IMR-90 (cell line): ENCODE data around the gene RAB3A. TPM values are rescaled to one million over a fixed set of nuclear protein-coding genes. Genes with fewer than 3 reads are reported as not detected.

Experiments
- ATAC-seq: fragments of 200-7000 bp; cut with Tn5 transposase; 2 replicates; pipeline ENCODE4 v1.9.1; 2020; ENCODE audit warnings: low read depth, mild to moderate bottlenecking, moderate library complexity
- BruUV-seq: library from RNA; stranded (reverse); fragments of 400-500 nt; replicated peaks from 2 replicates; lab custom pipeline; 2021; lab: Mats Ljungman, UMichigan
- CTCF ChIA-PET: fragments of 300-600 bp; formaldehyde crosslinking; extraction: SDS; loops from one replicate; lab custom pipeline; 2021; ENCODE audit warnings: antibody characterized with exemption; lab: Yijun Ruan, JAX
- POLR2A ChIA-PET: fragments of 300-600 bp; sonication (Branson Sonifier 250); formaldehyde crosslinking; loops from one replicate; lab custom pipeline; 2022; ENCODE audit warnings: antibody characterized with exemption; ENCODE audit not compliant: unreplicated experiment; lab: Charles Lee
- DNase-seq: peaks from one replicate; pipeline ENCODE4 v3.0.0; 2013
- H2AFZ ChIP-seq: replicated peaks from 2 replicates; pipeline ENCODE3; 2013; ENCODE audit warnings: low read length, mild to moderate bottlenecking; ENCODE audit not compliant: poor library complexity
- H2AK5ac ChIP-seq: 2 replicates; pipeline ENCODE4 v1.6.1; 2013; ENCODE audit warnings: low read depth, low read length, inconsistent platforms
- H2AK9ac ChIP-seq: replicated peaks from 2 replicates; pipeline ENCODE3; 2013; ENCODE audit warnings: mild to moderate bottlenecking, low read depth, low read length, moderate library complexity; ENCODE audit not compliant: poor library complexity
- H2BK120ac ChIP-seq: 2 replicates; pipeline ENCODE4 v1.6.1; 2013; ENCODE audit warnings: low read depth, low read length, inconsistent platforms
- H2BK15ac ChIP-seq: 3 replicates; pipeline ENCODE4 v1.6.1; 2013; ENCODE audit warnings: low read depth, low read length, inconsistent platforms
- H2BK20ac ChIP-seq: 2 replicates; pipeline ENCODE4 v1.6.1; 2013; ENCODE audit warnings: low read depth, mild to moderate bottlenecking, inconsistent platforms, low read length, moderate library complexity
- H2BK5ac ChIP-seq: 2 replicates; pipeline ENCODE4 v1.6.1; 2013; ENCODE audit warnings: mild to moderate bottlenecking, low read depth, low read length, inconsistent platforms; ENCODE audit not compliant: poor library complexity, severe bottlenecking
- H3K14ac ChIP-seq: replicated peaks from 2 replicates; pipeline ENCODE4 v1.6.1; 2013; ENCODE audit warnings: low read depth, low read length, inconsistent platforms
- H3K18ac ChIP-seq: 2 replicates; pipeline ENCODE4 v1.6.1; 2013; ENCODE audit warnings: low read depth, low read length, control low read depth
- H3K23ac ChIP-seq: 2 replicates; pipeline ENCODE4 v1.6.1; 2013; ENCODE audit warnings: low read depth, low read length, inconsistent platforms
- H3K27ac ChIP-seq: 2 replicates; pipeline ENCODE4 v1.5.1; 2013; ENCODE audit warnings: mild to moderate bottlenecking, control low read depth, low read length; ENCODE audit not compliant: insufficient read depth
- H3K27me3 ChIP-seq: 2 replicates; pipeline ENCODE4 v1.6.1; 2013; ENCODE audit warnings: low read length; ENCODE audit not compliant: control insufficient read depth, insufficient read depth
- H3K36me3 ChIP-seq: 2 replicates; pipeline ENCODE4 v1.6.1; 2013; ENCODE audit warnings: low read length, mixed read lengths; ENCODE audit not compliant: control insufficient read depth, insufficient read depth
- H3K4ac ChIP-seq: 2 replicates; pipeline ENCODE4 v1.6.1; 2013; ENCODE audit warnings: low read depth, low read length, inconsistent platforms
- H3K4me1 ChIP-seq: 2 replicates; pipeline ENCODE4 v1.6.1; 2013; ENCODE audit warnings: low read length, mixed read lengths; ENCODE audit not compliant: control insufficient read depth, insufficient read depth
- H3K4me2 ChIP-seq: 2 replicates; pipeline ENCODE4 v1.6.1; 2013; ENCODE audit warnings: low read depth, mild to moderate bottlenecking, control low read depth, low read length, moderate library complexity
- H3K4me3 ChIP-seq: 2 replicates; pipeline ENCODE4 v1.5.1; 2013; ENCODE audit warnings: low read depth, mild to moderate bottlenecking, control low read depth, low read length, moderate library complexity; ENCODE audit not compliant: insufficient read depth
- H3K56ac ChIP-seq: 2 replicates; pipeline ENCODE4 v1.6.1; 2013; ENCODE audit warnings: low read length, inconsistent platforms; ENCODE audit not compliant: insufficient read depth; ENCODE audit errors: extremely low read depth
- H3K79me1 ChIP-seq, 2 experiments: 2 replicates each; pipeline ENCODE4 v1.6.1; 2013; ENCODE audit warnings: low read length in 2 of 2, inconsistent platforms in 1 of 2, low read depth in 1 of 2
- H3K9ac ChIP-seq: 2 replicates; pipeline ENCODE4 v1.6.1; 2013; ENCODE audit warnings: low read depth, low read length, control low read depth
- H3K9me1 ChIP-seq: 2 replicates; pipeline ENCODE4 v1.6.1; 2013; ENCODE audit warnings: low read length, inconsistent platforms; ENCODE audit not compliant: insufficient read depth
- H3K9me3 ChIP-seq: 2 replicates; pipeline ENCODE4 v1.6.1; 2013; ENCODE audit warnings: low read length; ENCODE audit not compliant: control insufficient read depth, insufficient read depth
- H4K20me1 ChIP-seq: 2 replicates; pipeline ENCODE4 v1.6.1; 2013; ENCODE audit warnings: low read length, inconsistent platforms; ENCODE audit not compliant: insufficient read depth
- H4K5ac ChIP-seq: 2 replicates; pipeline ENCODE4 v1.6.1; 2013; ENCODE audit warnings: mild to moderate bottlenecking, low read depth, low read length, control low read depth
- H4K8ac ChIP-seq, 2 experiments: 2 replicates each; pipeline ENCODE4 v1.6.1; 2013; ENCODE audit warnings: low read depth in 2 of 2, low read length in 2 of 2, control low read depth in 1 of 2, inconsistent platforms in 1 of 2
- H4K91ac ChIP-seq: 2 replicates; pipeline ENCODE4 v1.6.1; 2013; ENCODE audit warnings: low read depth, low read length, inconsistent platforms; ENCODE audit not compliant: insufficient read depth
- RCOR1 ChIP-seq: IDR thresholded peaks from 2 replicates; pipeline ENCODE4 v1.6.1; 2012; ENCODE audit warnings: mild to moderate bottlenecking, low read length, improper control_type of control experiment; ENCODE audit not compliant: insufficient replicate concordance
- WGBS, 2 experiments: methylation state at CpG; one replicate each; pipeline versions ENCODE4 v1.1.5 to v1.1.7; 2013; ENCODE audit warnings: missing lambda C conversion rate in 2 of 2; ENCODE audit not compliant: insufficient read length in 1 of 2; ENCODE audit errors: extremely low coverage in 2 of 2; 5-methylcytosine and 5-hydroxymethylcytosine counted together
- dilution Hi-C: fragments of 300-500 bp; cut with HindIII; formaldehyde crosslinking; loops from one replicate; pipeline ENCODE4 v1.14.3; 2018; ENCODE audit warnings: low sequenced_read_pairs; ENCODE audit not compliant: unreplicated experiment
- in situ Hi-C: fragments of 300-500 bp; cut with MboI; formaldehyde crosslinking; loops from 3 replicates; pipeline ENCODE4 v1.14.3; 2019; ENCODE audit warnings: low sequenced_read_pairs, inconsistent platforms, mixed read lengths
- intact Hi-C: fragments of 100-400 bp; cut with micrococcal nuclease; formaldehyde crosslinking; loops from 2 replicates; pipeline ENCODE4 v1.10.0; 2022
- polyA plus RNA-seq, 3 experiments: library from polyadenylated mRNA; depleted of rRNA; stranded (reverse); fragments of >200 nt; gene quantifications; 2 replicates each; pipeline ENCODE4 v1.2.3, GENCODE V29; 2012; ENCODE audit warnings: low replicate concordance in 1 of 3
- total RNA-seq: library from RNA; depleted of rRNA; stranded (reverse); fragments of >200 nt; gene quantifications from 2 replicates; pipeline ENCODE4 v1.2.3, GENCODE V29; 2012

Gene RAB3A
- total and polyA plus RNA-seq, 2 of the 4 experiments (the other 2 are of a cell fraction): 3.0 to 13.6 TPM

DNA sequence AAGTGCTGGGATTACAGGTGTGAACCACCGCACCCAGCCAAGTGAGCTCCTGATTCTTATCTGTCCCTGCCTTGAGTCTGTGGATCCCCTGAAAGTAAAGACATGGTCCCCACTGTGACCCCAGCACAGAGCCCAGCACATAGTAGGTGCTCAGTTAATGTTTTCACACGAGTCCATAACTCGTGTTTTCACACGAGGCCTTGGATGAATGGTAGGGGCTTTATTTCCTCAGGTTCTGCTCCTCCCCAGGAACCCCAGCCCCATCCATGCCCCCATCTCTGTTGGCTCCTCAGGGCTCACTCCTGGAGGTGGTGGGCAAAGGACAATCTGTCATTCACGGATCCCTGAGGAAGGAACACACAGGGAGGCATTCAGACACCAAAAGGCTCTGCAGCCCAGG is 46.0 kb upstream of the RAB3A start:
- no peak overlapping the region for H2AK5ac ChIP-seq
- ChIA-PET CTCF (interaction anchor here (1.4 kb wide), 1 partner anchor 58 kb away, joined by 4 read pairs; no protein-coding TSS in a partner anchor), POLR2A (no interaction called here)
- in situ Hi-C loops: loop anchor here (5.0 kb wide), 1 partner anchor 138 kb away; no protein-coding TSS in a partner anchor
- no peak overlapping the region for H3K4me3 ChIP-seq
- no peak overlapping the region for H2BK20ac ChIP-seq
- no peaks in the 10 kb centered on the region for H3K9me1 ChIP-seq
- no peak overlapping the region for H3K56ac ChIP-seq
- H3K18ac ChIP-seq: no peak overlapping the region
- ATAC-seq (no peak), DNase-seq (no peak)
- peaks cover 15% of the 10 kb centered on the region for H3K27me3 ChIP-seq
- 71% methylated on average over 1 of the region's 5 CpGs; no CpG with 5 or more reads in 1 of the 2 experiments for WGBS, 2 experiments
- H4K20me1 ChIP-seq: no peaks in the 10 kb centered on the region
- H2AFZ ChIP-seq: no peak overlapping the region
- no peak overlapping the region for H4K8ac ChIP-seq
- no peak overlapping the region for H2BK15ac ChIP-seq
- no peaks in the 10 kb centered on the region for H3K79me1 ChIP-seq
- no peak overlapping the region for H3K27ac ChIP-seq
- H4K91ac ChIP-seq: no peak overlapping the region
- no peaks in the 10 kb centered on the region for H3K36me3 ChIP-seq
- H3K9me3 ChIP-seq: no peaks in the 10 kb centered on the region
- H4K5ac ChIP-seq: no peak overlapping the region
- no peak overlapping the region for H2AK9ac ChIP-seq
- no peak overlapping the region for H3K23ac ChIP-seq
- no TSS peak for BruUV-seq
- dilution Hi-C loops: no loop called here
- no peaks in the 10 kb centered on the region for H3K4me1 ChIP-seq
- H3K4me2 ChIP-seq: no peak overlapping the region
- no peak overlapping the region for H2BK120ac ChIP-seq
- no peak overlapping the region for H3K4ac ChIP-seq
- H3K9ac ChIP-seq: no peak overlapping the region
- no peak overlapping the region for H2BK5ac ChIP-seq
- no peak for TF ChIP-seq RCOR1
- H3K14ac ChIP-seq: no peak overlapping the region
- intact Hi-C loops: loop anchor here (5.0 kb wide), 1 partner anchor 78 kb away; the partner anchor contains the start of gene IFI30
